Osteocyte (in vitro differentiated cells): Measurements from ENCODE around the gene MRFAP1L1. TPM values are rescaled to one million over a fixed set of nuclear protein-coding genes. Genes with fewer than 3 reads are reported as not detected.

Source experiments
- DNase-seq: peaks from one replicate; pipeline ENCODE4 v3.0.0; 2021; ENCODE audit warnings: mixed read lengths; ENCODE audit not compliant: unreplicated experiment; ENCODE audit errors: extremely low spot score
- H3K27ac Mint-ChIP-seq: one replicate; pipeline ENCODE4 v1.8.0; 2021; ENCODE audit warnings: mild to moderate bottlenecking, mixed read lengths; ENCODE audit not compliant: unreplicated experiment
- H3K27me3 Mint-ChIP-seq: one replicate; pipeline ENCODE4 v1.8.0; 2021; ENCODE audit warnings: mixed read lengths; ENCODE audit not compliant: unreplicated experiment
- H3K36me3 Mint-ChIP-seq: one replicate; pipeline ENCODE4 v1.8.0; 2021; ENCODE audit warnings: mixed read lengths; ENCODE audit not compliant: unreplicated experiment
- H3K4me1 Mint-ChIP-seq: one replicate; pipeline ENCODE4 v1.8.0; 2021; ENCODE audit warnings: mixed read lengths; ENCODE audit not compliant: unreplicated experiment
- H3K4me3 Mint-ChIP-seq: one replicate; pipeline ENCODE4 v1.8.0; 2021; ENCODE audit warnings: mild to moderate bottlenecking, moderate library complexity, mixed read lengths; ENCODE audit not compliant: unreplicated experiment
- H3K9me3 Mint-ChIP-seq: one replicate; pipeline ENCODE4 v1.8.0; 2021; ENCODE audit warnings: mixed read lengths; ENCODE audit not compliant: unreplicated experiment
- CTCF ChIP-seq: fragments of 200-600 bp; sonication (generic); IDR thresholded peaks from 2 replicates; pipeline ENCODE4 v1.5.0; 2021; ENCODE audit warnings: antibody characterized with exemption, mild to moderate bottlenecking, moderate library complexity
- total RNA-seq: library from RNA; stranded (reverse); gene quantifications from 2 replicates; pipeline ENCODE4 v1.2.1, GENCODE V29; 2021

MRFAP1L1 gene
- total RNA-seq, 1 donor from 2014 or later = 58.6 TPM

GRCh38 chr4:6693231-6694176 is 16.2 kb downstream of the MRFAP1L1 start, which contains the start of gene S100P:
Gene S100P, plus strand, starts transcription at chr4:6693878. Its CDS starts 55 bp downstream, at chr4:6693933.
- H3K9me3 Mint-ChIP-seq = no peaks in the 10 kb centered on the region
- no peaks in the 10 kb centered on the region for H3K27me3 Mint-ChIP-seq
- TF ChIP-seq CTCF = no peak
- no peak for DNase-seq
- no peak within 1 kb of the TSS for H3K4me3 Mint-ChIP-seq
- peaks cover 37% of the 10 kb centered on the region for H3K4me1 Mint-ChIP-seq
- peaks cover 3% of the 10 kb centered on the region for H3K36me3 Mint-ChIP-seq
- peak within 1 kb of the TSS; percentile 53 for H3K27ac Mint-ChIP-seq

GRCh38 chr4:6692806-6693205 is 16.9 kb downstream of the MRFAP1L1 start:
- H3K4me1 Mint-ChIP-seq = peaks cover 42% of the 10 kb centered on the region
- no peak for TF ChIP-seq CTCF
- no peak overlapping the region for H3K4me3 Mint-ChIP-seq
- no peaks in the 10 kb centered on the region for H3K9me3 Mint-ChIP-seq
- H3K27me3 Mint-ChIP-seq = no peaks in the 10 kb centered on the region
- DNase-seq = no peak
- H3K27ac Mint-ChIP-seq = peak overlapping the region; percentile 53
- no peaks in the 10 kb centered on the region for H3K36me3 Mint-ChIP-seq

- H3K4me1 Mint-ChIP-seq = peaks cover 43% of the 10 kb centered on the region
- H3K4me3 Mint-ChIP-seq = no peak overlapping the region
- no peak for TF ChIP-seq CTCF
- no peaks in the 10 kb centered on the region for H3K9me3 Mint-ChIP-seq
- H3K27ac Mint-ChIP-seq = peak overlapping the region; percentile 53
- H3K27me3 Mint-ChIP-seq = no peaks in the 10 kb centered on the region
- DNase-seq = no peak
- no peaks in the 10 kb centered on the region for H3K36me3 Mint-ChIP-seq
Measured at GRCh38 chr4:6692379-6692778, 17.3 kb downstream of the MRFAP1L1 start.

- H3K36me3 Mint-ChIP-seq = peaks cover 2% of the 10 kb centered on the region
- H3K4me3 Mint-ChIP-seq = no peak overlapping the region
- H3K9me3 Mint-ChIP-seq = no peaks in the 10 kb centered on the region
- H3K27ac Mint-ChIP-seq = peak overlapping the region; percentile 85
- peaks cover 36% of the 10 kb centered on the region for H3K4me1 Mint-ChIP-seq
- H3K27me3 Mint-ChIP-seq = no peaks in the 10 kb centered on the region
- no peak for TF ChIP-seq CTCF
- DNase-seq = no peak
Measured at GRCh38 chr4:6689506-6689960, 20.1 kb downstream of the MRFAP1L1 start.

- Mint-ChIP-seq H3K27ac (peak overlapping the region; percentile 85), H3K36me3 (peaks cover 2% of the 10 kb centered on the region), H3K27me3 (no peaks in the 10 kb centered on the region), H3K4me3 (peak overlapping the region; percentile 22), H3K4me1 (peaks cover 36% of the 10 kb centered on the region), H3K9me3 (no peaks in the 10 kb centered on the region)
- DNase-seq = peak; percentile 91
- no peak for TF ChIP-seq CTCF
Measured at GRCh38 chr4:6688879-6689505, 20.7 kb downstream of the MRFAP1L1 start.
